HG03139 (cell line): ENCODE measurements around the gene LIME1.
A peak's percentile ranks its signal among the peaks of the same experiment; 100 is the strongest.
"Not testable (repeated sequence)": the region's sequence is repeated elsewhere in the genome, so short reads cannot be mapped to it uniquely, and the experiment has no call there.

ENCODE experiments used
- ATAC-seq: cut with Tn5 transposase; IDR thresholded peaks from one replicate; pipeline ENCODE4 v1.9.1; 2021; ENCODE audit not compliant: unreplicated experiment

Gene LIME1

GRCh38 chr20:63707558-63708300, 28.7 kb upstream of the LIME1 start, which contains the start of the genes ARFRP1 and ZGPAT:
ARFRP1 (minus strand) TSS chr20:63707976; CDS start chr20:63707091, 885 bp downstream.
ZGPAT (plus strand) TSS chr20:63708039; CDS start chr20:63708581, 542 bp downstream.
- peak; percentile 64 for ATAC-seq

DNA sequence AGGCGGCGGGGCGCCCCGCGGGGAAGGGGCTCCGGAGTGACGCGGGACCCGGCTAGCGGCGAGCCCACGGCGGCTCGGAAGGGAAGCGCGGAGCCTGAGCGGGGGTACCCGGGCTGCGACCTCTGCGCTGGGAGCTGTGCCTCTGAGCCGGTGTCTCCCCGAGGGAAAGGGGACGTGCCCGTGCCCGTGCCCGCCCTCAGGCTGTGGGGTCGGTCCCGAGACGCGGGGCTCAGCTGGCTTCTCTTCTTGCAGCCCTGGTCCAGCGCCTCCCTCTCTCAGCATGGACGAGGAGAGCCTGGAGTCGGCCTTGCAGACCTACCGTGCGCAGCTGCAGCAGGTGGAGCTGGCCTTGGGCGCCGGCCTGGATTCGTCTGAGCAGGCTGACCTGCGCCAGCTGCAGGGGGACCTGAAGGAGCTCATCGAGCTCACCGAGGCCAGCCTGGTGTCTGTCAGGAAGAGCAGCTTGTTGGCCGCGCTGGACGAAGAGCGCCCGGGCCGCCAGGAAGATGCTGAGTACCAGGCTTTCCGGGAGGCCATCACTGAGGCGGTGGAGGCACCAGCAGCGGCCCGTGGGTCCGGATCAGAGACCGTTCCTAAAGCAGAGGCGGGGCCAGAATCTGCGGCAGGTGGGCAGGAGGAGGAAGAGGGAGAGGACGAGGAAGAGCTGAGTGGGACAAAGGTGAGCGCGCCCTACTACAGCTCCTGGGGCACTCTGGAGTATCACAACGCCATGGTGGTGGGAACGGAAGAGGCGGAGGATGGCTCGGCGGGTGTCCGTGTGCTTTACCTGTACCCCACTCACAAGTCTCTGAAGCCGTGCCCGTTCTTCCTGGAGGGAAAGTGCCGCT, 27.9 kb upstream of the LIME1 start:
- peak; percentile 21 for ATAC-seq

- ATAC-seq: no peak
Measured at GRCh38 chr20:63709149-63709527, 27.3 kb upstream of the LIME1 start.

- ATAC-seq: no peak
Measured at GRCh38 chr20:63711085-63711645, 25.3 kb upstream of the LIME1 start.

- ATAC-seq: no peak
Measured at GRCh38 chr20:63712191-63712590, 24.3 kb upstream of the LIME1 start.

DNA sequence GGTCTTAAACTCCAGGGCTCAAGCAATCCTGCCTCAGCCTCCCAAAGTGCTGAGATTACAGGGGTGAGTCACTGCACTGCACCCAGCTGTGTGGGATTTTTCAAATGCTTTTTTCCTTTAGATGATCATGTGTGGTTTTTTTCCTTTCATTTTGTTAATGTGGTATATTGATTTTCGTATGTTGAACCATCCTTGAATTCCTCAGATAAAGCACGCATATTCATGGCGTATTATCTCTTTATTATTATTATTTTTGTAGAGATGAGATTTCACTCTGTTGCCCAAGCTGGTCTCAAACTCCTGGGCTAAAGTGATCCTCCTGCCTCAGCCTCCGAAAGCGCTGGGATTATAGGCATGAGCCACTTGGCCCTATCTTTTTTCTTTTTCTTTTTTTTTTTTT, 21.6 kb upstream of the LIME1 start:
- no peak for ATAC-seq

GRCh38 chr20:63718996-63719395, 17.5 kb upstream of the LIME1 start:
- ATAC-seq: no peak

DNA sequence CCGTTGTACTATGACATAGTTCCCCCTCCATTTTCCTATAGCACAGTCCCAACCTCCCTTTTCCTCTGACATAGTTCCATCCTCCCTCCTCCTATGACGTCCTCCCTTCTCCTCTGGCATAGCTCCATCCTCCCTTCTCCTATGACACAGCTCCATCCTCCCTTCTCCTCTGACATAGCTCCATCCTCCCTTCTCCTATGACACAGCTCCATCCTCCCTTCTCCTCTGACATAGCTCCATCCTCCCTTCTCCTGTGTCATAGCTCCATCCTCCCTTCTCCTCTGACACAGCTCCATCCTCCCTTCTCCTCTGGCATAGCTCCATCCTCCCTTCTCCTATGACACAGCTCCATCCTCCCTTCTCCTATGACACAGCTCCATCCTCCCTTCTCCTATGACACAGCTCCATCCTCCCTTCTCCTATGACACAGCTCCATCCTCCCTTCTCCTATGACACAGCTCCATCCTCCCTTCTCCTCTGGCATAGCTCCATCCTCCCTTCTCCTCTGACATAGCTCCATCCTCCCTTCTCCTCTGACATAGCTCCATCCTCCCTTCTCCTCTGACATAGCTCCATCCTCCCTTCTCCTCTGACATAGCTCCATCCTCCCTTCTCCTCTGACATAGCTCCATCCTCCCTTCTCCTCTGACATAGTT, 13.4 kb upstream of the LIME1 start:
- ATAC-seq: not testable (repeated sequence)

- not testable (repeated sequence) for ATAC-seq
Measured at GRCh38 chr20:63730189-63730733, 6.2 kb upstream of the LIME1 start.

DNA sequence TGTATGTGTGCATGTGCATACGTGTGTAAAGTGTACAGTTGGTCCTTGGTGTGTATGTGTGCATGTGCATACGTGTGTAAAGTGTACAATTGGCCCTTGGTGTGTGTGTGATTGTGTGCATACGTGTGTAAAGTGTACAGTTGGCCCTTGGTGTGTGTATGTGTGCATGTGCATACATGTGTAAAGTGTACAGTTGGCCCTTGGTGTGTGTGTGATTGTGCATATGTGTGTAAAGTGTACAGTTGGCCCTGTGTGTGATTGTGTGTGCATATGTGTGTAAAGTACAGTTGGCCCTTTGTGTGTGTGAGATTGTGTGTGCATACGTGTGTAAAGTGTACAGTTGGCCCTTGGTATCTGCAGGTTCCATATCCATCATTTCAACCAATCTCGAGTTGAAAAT, 5.1 kb upstream of the LIME1 start:
- ATAC-seq: no peak

- ATAC-seq: no peak
Measured at GRCh38 chr20:63732118-63733095, 4.1 kb upstream of the LIME1 start.

GRCh38 chr20:63733117-63733516, 3.3 kb upstream of the LIME1 start:
- no peak for ATAC-seq

DNA sequence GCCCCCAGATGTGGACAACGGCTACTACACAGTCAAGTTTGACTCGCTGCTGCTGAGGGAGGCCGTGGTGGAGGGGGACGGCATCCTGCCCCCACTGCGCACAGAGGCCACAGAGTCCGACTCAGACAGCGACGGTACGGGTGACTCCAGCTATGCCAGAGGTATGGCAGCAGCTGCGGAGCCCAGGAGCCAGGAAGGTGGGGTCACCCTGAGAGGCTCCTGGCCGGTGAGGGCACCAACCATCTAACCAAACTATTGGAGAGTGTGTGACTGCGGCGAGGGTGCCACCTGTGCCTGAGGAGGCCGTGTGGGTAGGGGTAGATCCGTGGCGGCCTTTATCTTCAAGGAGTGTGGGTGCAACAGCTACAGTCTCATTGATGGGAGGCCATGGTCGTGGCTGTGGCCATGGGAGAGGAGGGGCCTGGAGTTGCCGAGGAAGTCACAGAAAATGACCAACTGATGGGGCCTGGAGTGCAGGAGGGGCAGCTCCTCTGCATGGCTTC, 2.8 kb upstream of the LIME1 start:
- no peak for ATAC-seq

DNA sequence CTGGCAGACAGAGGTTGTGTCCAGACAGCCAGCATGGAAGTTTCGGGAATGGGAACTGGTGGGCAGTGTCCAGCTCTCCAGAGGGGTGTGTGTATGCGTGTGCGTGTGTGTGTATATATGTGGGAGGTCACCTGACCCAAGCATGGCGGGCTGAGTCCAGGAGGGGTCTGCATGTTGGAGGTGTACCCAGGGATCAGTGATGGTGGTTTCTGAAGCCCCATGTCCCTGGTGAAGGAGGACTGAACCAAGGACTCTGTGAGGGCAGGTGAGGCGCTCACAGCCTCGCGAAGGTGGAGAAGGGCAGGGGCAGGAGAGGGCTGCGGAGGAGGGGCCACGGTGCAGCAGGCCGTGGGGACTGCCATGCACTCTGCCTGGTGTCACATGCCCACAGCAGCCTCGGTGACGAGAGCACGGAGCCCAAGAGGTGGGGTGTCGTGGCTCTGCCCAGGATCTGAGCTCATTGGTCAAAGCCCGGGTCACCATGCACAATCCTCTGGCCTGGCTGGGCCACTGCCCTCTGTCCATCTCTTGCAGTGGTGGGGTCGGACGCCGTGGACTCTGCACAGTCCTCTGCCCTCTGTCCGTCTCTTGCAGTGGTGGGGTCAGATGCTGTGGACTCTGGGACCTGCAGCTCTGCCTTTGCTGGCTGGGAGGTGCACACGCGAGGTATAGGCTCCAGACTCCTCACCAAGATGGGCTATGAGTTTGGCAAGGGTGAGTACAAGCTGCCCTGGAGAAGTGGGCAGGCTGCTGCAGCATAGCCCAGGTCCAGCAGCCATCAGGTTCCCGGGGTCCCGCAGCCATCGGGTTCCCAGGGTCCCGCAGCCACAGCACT, 2.1 kb upstream of the LIME1 start:
- ATAC-seq: no peak

DNA sequence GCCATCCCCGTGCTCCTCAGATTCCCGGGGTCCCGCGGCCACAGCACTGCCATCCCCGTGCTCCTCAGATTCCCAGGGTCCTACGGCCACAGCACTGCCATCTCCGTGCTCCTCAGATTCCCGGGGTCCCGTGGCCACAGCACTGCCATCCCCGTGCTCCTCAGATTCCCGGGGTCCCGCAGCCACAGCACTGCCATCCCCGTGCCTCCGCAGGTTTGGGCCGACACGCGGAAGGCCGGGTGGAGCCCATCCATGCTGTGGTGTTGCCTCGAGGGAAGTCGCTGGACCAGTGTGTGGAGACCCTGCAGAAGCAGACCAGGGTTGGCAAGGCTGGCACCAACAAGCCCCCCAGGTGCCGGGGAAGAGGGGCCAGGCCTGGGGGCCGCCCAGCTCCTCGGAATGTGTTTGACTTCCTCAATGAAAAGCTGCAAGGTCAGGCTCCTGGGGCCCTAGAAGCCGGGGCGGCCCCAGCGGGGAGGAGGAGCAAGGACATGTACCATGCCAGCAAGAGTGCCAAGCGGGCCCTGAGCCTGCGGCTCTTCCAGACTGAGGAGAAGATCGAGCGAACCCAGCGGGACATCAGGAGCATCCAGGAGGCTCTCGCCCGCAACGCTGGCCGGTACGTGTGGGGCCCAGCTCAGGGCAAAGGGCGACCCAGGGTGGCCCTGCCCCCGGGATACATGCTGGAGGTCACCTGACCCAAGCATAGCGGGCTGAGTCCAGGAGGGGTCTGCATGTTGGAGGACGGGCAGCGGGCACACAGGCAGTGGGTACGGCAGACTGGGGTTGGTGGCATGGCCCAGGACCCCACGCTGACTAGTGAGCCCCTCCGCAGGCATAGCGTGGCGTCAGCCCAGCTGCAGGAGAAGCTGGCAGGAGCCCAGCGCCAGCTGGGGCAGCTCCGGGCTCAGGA, 1.3 kb upstream of the LIME1 start:
- ATAC-seq: no peak

DNA sequence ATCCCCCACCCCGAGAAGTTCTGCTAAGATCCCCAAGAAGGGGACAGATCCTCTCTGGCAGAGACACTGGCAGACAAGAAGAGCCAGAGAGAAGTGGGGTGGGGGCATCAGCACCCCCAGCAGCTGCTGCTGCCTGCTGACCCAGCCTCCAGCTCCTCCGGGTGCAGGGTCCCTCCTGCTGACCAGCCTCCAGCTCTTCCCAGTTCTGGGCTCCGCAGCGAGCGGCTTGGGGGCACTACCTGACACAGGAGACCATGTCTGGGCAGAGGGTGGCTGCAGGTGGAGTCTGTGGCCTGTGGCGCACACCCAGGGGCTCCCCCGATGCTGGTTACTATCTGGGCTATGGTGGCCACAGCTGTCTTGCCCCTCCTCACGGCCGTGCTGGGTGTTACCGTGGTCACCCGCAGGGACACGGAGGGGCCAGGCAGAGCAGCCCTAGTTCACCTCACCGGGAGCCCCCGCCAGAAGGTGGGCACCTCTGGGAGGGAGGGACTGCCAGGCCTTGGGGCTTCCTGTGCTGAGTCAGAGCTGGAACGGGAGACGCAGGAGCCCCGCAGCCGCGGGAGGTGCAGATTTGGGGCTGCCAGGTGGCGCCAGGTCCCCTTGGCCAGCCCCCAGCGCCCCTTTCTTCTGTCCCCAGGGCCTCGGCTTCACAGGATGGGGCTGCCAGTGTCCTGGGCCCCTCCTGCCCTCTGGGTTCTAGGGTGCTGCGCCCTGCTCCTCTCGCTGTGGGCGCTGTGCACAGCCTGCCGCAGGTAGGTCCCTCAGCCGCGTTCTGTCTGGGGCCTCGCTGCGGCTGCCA, 630 bp downstream of the LIME1 start:
- ATAC-seq: no peak

- no peak for ATAC-seq
Measured at GRCh38 chr20:63737695-63737944, 1.2 kb downstream of the LIME1 start.
